ENCODE measurements around the gene SEC24D.
A peak's percentile ranks its signal among the peaks of the same experiment; 100 is the strongest.
"Not testable (repeated sequence)": the region's sequence is repeated elsewhere in the genome, so short reads cannot be mapped to it uniquely, and the experiment has no call there.

The SEC24D gene, protein sequence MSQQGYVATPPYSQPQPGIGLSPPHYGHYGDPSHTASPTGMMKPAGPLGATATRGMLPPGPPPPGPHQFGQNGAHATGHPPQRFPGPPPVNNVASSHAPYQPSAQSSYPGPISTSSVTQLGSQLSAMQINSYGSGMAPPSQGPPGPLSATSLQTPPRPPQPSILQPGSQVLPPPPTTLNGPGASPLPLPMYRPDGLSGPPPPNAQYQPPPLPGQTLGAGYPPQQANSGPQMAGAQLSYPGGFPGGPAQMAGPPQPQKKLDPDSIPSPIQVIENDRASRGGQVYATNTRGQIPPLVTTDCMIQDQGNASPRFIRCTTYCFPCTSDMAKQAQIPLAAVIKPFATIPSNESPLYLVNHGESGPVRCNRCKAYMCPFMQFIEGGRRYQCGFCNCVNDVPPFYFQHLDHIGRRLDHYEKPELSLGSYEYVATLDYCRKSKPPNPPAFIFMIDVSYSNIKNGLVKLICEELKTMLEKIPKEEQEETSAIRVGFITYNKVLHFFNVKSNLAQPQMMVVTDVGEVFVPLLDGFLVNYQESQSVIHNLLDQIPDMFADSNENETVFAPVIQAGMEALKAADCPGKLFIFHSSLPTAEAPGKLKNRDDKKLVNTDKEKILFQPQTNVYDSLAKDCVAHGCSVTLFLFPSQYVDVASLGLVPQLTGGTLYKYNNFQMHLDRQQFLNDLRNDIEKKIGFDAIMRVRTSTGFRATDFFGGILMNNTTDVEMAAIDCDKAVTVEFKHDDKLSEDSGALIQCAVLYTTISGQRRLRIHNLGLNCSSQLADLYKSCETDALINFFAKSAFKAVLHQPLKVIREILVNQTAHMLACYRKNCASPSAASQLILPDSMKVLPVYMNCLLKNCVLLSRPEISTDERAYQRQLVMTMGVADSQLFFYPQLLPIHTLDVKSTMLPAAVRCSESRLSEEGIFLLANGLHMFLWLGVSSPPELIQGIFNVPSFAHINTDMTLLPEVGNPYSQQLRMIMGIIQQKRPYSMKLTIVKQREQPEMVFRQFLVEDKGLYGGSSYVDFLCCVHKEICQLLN

DNA sequence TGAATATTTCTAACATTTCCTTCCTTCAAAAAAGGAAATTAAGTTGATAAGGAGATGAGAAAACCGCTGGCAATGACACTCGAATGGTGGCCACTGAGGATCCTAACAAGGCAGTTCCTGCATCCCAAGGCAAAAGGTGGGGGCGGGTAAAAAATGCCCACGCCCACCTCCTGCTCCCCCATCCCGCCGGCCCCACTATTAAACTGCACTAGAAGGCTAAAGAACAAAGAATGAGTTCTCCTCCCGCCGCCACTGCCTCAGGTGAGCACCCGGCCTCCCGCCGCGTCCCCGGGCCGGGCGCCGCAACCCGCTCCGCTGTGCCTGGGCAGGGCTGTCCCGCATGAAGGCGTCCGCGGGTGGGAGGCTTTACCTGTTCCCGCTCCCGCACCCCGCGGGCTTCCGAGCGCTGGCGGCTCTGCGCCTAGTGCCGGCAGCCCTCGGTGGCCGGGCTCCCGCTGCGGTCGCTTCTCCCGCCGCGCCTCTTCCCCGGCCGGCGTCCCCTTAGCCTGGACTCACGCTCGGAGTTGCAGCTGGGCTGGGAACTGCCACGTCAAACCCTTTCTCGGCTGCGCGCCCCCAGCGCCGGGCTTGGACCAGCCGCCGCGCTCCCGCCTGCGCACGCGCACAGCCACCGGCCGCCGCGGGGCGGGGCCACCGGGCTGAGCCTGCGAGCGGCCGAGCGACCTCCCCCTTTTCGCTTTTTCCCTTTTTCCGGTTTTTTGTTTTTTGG, at the start of gene SEC24D:
TSS of gene SEC24D (minus strand) at position 556 of the 730 bp plus-strand sequence. CDS start 2,430 bp downstream, outside the sequence.
- peak; percentile 80 for DNase-seq

DNA sequence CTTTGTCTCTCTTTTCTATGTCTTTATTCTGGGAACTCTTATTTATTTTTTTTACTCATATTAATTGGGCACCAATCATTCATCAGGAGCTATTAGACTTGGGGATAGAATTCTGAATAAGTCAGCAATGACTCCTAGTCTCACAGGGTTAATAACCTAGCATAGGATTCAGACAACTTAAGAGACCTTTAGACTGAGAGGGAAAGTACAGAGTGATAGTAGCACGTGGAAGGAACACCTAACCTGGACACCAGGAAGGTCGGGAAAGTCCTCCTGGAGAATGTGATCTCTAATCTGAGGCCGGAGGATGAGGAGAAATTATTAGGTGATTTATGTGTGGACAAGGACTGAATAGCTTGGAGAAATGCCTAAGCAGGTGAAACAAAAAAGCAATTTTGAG, 48.8 kb upstream of the SEC24D start:
- DNase-seq = no peak

DNA sequence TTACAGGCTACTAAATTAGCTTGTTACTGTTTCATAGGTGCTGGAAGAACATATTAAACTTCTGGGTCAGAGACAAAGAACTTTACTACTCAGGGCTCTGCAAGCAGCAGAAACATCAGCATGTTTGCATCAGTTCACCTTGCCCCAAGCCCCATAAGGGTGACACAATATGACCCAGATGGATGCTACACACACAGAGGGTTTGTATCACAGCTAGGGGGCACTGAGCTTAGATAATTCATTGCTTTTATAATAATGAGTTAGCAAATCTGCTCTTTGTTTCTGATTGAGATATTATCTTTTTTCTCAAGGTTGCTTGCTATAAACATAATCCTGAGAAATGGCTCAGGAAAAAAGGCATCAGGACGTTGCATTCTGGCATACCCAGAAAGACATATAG, 47.9 kb upstream of the SEC24D start:
- DNase-seq = no peak

DNA sequence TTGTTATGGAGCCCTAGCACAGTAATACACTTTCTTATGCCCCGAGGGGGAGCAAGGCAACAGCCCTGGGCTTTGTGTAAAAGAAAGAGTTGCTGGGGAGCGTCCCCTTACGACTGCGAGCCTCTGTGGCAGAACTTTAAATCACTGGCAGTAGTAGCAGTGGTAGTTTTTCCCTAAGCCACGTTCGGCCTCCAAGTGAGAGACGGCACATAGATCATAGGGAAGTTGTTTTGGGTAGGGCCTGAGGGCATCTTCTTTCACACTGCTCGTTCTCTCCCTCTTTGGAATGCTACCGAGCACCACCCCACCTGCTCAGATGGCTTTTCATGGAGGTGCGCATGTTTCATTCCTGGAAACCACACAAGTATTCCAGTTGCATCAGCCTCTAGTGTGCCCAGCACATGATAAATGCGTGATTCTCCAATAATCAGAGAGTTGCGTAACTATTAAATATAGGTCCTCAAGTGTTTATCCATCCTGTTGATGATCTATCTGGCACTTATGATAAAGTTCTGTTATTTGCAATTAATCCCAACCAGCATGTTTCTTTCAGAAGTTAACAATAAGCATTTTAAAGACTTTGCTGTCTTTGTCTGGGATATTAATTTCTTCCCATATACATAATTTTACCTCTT, 45.7 kb upstream of the SEC24D start:
- no peak for DNase-seq

DNA sequence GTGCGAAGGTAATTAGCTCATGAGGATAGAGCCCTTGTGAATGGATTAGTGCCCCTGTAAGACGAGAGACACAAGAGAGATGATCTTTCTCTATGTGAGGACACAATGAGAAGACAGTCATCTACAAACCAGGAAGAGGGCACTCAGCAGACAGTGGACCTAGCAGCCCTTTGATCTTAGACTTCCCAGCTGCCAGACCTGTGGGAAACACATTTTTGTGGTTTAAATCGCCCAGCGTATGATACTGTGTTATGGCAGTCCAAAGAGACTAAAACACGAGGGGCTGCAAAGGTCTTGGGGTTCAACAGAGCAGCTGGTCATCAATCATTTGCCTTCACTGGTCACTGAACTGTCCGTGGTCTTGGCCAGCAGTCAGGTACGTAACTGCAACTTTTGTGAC, 43.5 kb upstream of the SEC24D start:
- DNase-seq = no peak

DNA sequence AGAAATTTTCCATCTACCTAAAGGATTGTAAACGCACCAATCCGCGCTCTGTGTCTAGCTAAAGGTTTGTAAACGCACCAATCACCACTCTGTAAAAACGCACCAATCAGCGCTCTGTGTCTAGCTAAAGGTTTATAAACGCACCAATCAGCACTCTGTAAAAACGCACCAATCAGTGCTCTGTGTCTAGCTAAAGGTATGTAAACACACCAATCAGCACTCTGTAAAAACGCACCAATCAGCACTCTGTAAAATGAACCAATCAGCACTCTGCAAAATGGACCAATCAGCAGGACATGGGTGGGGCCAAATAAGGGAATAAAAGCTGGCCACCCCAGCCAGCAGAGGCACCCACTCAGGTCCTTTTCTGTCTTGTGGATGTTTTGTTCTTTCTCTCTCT, 42.6 kb upstream of the SEC24D start:
- not testable (repeated sequence) for DNase-seq

DNA sequence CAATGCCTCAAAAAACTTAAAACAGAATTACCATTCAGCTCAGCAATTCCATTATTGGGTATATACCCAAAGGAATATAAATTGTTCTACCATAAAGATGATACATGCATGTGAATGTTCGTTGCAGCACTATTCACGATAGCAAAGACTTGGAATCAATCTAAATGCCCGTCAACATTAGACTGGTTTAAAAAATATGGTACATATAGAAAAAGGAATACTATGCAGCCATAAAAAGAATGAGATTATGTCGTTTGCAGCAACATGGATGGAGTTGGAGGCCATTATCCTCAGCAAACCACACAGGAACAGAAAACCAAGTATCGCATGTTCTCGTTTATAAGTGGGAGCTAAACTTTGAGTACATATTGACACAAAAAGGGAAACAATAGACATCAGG, 41.9 kb upstream of the SEC24D start:
- DNase-seq = no peak

DNA sequence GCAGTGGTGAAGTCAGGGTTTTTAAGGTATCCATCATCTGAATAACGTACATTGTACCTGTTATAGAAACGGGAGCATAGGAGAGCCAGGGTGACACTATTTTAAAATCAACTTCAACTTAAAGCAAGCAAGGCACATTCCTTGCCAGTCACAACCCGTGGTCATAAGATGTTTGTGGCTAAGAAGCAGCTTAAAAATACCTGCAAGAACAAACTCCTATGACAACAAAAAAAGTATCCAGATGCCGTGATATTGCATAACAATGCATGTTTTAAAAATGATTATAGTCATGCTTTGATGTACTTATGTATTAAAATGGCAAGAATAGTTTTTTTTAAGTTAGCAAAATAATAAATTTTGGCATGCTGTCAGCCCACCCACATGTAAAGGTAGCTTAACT, 36.3 kb upstream of the SEC24D start:
- no peak for DNase-seq

DNA sequence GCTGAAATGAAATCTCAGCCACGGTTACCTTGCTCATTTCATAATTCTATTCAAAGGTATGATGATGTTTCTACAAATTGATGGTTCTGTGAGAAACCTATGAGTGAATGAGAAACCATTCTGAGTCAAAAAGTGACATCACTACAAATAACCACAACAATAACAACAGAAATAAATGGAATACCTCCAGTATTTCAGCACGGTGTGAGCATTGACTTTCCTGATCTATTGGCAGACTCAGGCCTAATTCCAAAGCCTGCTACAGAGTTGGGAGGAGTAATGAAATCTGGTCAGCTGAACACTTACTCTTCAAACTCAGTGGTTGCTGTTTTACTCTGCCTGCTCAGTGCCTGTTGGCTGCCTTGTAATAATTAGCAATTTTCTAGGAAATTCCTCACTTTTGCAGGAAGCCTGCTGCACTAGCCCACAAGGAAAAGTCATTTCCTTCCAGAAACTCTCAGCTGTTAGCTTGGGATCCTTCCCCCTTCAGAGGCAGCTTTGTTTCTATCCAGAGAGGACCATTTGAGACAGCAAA, 33.9 kb upstream of the SEC24D start:
- no peak for DNase-seq

DNA sequence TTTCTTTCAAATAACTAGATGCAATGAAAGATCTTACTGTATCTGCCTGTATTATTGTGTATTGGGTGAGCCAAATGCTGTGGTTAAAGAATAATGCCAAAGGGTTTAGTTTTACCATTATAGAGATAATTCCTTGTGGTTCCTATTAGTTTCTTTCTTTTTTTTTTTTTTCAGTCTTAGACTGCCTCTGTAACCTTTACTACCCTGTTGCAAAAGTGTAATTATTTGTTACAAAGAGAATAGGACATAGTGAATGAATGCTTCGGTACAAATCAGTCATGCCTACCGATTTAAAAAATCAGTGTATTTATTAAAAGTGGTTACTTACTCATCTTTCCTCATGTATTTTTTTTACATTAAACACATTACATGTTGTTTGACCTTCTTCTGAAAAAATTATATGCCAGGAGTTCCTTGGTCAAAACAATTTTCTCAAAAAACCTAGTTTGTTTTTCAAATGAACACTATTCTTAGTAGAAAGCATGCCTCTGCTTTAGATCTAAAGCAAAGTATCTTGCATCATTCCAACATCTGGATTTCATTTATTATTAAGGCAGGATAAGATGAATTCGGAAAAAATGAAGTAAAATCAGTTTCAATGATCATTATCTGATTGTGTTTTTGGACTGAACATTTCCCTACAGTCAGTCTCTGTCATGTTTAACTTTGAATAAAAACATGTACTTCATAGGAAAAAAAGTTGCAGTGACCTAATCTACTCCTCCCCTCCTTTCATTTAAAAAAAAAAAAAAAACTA, 31.6 kb upstream of the SEC24D start:
- no peak for DNase-seq

DNA sequence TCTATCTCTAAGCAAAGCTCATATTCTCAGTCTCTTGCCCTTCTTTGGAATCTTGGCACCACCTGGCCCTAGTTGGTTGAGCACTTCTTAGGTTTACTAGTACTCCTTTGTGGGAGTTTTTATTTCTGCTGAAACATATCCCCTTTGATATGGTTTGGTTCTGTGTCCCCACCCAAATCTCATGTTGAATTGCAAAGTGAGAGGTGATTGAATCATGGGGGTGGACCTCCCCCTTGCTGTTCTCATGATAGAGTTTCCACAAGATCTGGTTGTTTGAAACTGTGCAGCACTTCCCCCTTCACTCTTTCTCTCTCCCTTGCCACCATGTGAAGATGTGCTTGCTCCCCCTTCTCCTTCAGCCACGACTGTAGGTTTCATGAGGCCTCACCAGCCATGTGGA, 30.5 kb upstream of the SEC24D start:
- DNase-seq = no peak

DNA sequence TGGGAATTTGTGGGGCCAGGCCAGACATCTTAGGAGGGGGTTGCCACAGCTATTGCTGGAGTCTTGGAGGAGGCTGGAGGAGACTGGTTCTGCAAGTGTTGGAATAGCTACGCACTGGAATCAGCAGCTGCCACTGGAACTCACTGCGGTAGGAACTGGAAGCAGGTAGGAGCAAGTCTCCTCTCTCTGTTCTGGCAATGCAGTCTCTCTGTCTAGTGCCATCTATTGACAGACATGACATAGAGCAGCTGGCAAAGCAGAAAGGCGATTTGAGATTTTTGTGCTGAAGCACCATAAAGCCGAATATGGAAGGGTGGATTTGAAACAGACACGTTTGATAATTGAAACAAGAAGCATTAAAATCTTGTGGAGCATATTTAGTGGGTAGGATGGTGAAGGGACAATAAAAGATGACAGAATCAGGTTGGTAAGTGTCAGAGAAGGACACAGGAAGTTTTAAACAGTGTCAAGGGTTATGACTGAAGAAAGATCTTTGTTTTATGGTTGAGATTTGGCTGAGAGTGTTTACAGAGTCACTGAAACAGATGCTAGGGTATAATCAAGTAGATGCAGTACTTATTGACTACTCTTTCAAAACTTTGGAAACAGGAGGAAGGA, 29.3 kb upstream of the SEC24D start:
- peak; percentile 6 for DNase-seq

DNA sequence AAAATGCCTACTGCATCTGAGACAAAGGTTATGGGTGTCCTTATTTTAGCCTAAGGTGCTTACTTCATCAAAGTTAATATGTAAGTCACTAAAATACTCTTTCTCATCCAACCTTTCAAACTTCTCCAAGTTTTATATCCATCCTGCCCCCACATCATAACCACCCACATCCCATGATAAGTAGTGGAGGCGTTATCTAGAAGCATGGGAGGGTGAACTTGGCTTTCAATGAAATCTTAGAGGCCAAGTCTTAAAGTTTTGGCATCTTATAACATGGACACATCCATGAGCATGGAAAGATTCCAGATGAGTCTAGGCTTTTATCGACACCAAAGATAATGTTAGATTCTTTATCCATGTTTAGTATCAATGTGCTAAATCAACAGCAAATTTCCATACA, 22.9 kb upstream of the SEC24D start:
- no peak for DNase-seq

DNA sequence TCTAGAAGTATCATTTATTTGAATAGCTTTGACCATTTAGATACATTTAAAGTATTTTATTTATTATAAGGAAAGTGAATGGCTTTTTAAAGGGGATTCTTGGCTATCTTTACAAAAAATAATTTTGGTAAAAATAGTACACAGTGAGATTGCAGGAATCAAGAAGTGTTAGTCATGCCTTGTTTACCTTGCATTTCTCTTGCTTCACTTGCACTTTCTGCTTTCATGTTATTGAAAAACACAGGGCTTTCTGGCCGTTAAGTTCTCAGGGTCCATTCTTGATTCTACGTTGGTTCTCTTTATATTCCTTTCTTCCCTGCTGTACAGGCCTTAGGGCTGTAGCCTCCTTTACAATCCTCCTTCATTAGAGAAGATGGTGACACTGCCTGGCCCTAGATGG, 21.8 kb upstream of the SEC24D start:
- no peak for DNase-seq

DNA sequence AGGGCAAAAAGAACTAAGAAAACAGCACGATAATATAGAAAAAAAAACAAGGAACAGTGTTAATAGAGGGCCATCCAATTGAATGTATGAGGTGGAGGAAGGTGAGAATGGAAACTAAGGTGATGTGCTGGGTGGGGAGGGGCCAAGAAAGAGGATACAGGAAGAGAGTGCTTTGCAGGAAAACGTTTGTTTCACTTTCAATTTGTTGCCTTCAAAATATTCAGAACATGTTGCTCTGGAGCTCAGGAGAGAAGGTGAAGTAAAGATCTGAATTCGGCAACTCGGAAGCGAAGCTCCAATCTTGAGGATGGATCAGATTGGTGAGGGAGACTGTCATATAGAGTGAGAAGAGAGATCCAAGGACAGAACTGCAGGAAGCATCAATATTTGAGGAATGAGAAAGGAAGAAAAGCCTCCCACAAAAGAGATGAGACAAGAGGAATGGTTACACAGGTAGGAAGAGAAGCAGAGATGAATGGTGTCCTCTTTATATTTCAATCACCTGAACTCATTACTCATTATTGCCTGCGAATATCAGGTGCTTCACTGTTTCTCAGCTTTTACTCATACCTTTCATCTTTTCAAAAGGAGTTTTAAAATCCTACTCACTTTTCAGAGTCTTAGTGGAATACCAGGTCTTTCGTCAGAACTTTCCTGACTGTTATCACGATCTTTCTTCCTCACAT, 14.7 kb upstream of the SEC24D start:
- DNase-seq = no peak

DNA sequence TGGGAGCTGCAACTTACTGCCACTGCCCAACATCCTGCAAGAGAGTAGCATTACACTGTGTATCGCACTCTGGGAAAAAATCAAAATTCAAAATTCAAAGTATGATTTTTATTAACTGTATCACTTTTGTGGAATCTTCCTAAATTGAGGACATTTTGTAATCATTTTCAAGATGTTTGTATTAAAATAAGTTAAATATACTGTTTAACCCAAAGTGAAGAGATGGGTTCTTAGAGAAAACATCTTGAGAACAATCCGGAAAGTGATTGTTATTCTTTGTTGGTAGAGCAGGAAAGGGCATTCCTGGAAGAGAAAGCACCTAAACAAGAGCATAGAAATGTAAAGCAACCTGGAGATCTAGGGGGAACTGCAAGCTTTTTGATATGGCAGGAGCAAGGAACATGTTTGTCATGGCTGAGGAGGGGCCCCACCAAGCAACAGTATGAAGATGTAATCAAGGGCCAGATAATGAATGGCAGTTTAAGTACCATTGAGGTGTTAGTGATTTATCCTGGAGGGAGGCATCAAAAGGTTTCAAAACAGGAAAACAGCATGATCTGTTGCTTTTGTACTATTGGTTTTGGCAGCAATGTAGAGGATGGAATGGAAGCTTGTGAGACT, 14.1 kb upstream of the SEC24D start:
- no peak for DNase-seq

DNA sequence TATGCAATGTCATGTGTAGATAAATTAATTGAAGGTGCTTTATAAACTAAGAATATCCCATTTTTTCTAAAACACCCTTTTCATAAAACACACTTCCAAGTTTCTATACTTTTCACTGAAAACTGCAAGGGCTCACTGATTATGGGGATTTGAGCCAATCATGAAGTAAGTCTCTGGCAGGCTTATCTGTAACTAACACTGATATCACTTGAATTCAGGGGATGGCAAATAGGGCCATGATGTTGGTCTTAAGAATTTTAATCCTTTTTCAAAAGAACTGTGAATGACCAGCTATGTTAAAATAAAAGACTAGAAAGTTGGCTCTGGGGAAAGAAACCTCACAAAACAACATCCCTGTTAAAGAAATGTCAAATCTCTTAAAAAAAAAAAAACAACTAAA, 13.0 kb upstream of the SEC24D start:
- DNase-seq = no peak

DNA sequence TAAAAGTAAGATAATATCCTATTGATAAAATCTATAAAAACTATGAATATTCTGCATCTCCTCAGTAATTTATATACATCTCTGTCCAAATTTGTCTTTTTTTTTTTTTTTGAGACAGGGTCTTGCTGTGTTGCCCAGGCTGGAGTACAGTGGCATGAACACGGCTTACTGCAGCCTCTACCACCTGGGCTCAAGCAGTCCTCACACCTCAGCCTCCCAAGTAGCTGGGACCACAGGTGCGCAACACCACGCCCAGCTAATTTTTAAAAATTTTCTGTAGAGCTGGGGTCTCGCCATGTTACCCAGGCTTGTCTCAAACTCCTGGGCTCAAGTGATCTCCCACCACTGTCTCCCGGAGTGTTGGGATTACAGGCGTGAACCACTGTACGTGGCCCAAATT, 12.3 kb upstream of the SEC24D start:
- DNase-seq = no peak

DNA sequence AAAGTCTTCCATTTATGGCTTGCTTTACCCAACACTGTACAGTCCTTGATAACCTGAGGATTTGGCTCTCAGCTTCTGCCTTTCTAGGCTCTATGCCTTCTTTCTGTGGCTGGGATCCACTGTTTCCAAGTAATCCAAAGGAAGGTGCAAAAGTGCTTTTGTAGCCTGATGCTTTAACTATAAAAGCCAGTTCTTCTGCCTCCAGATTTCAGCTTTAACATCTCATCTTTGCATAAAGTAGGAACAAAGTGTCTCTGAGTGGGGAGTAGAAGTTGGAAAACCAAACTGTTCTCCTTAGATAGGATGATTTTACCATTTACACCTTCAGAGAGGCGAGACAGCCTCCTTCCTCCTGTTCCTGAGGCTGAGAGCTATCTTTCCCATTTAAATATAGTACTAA, 11.1 kb upstream of the SEC24D start:
- DNase-seq = no peak

DNA sequence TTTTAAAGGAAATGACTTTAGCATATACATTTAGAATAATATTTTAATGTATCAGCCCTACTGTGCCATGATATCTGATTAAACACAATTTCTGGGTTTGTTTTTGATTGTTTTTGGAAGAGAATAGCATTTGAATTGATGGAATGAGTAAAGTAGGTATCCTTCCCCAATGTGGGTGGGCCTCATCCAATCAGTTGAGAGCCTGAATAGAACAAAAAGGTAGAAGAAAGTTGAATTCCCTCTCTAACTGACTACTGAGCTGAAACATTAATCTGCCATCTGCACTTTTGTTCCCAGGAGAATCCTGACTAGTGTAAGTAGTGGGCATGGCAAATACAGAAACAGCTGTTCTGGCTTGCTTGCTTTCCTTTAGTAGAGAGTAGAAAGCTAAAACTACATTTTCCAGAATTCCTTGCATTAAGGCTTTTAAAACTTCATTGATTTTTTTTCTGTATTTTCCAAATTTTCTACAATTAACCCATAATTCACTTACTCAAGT, 9.7 kb upstream of the SEC24D start:
- DNase-seq = no peak

Measured in stimulated activated CD4-positive, alpha-beta T cell treated with anti-CD3 and anti-CD28 coated beads, Interleukin-1b, Interleukin-23, amount 100 ng/mL, for 48 hours (primary cell).